SK-N-SH (cell line): ENCODE measurements around the gene SIL1.

Experiments
- CHD2 ChIP-seq: fragments of 150-350 bp; IDR thresholded peaks from 2 replicates; pipeline ENCODE4 v1.6.1; 2018; ENCODE audit warnings: low read length; ENCODE audit not compliant: partially characterized antibody
- EP300 ChIP-seq, 2 experiments: IDR thresholded peaks; 2 replicates each; pipeline versions ENCODE4 v1.4.0 to v1.6.1; 2012; ENCODE audit warnings: borderline replicate concordance in 1 of 2, low read depth in 1 of 2, low read length in 1 of 2
- GABPA ChIP-seq: IDR thresholded peaks from 2 replicates; pipeline ENCODE4 v1.4.0; 2012; ENCODE audit warnings: low read depth, mild to moderate bottlenecking
- MXI1 ChIP-seq: IDR thresholded peaks from 2 replicates; pipeline ENCODE4 v1.6.1; 2012; ENCODE audit warnings: mild to moderate bottlenecking, low read depth, low read length, improper control_type of control experiment
- NFIC ChIP-seq: IDR thresholded peaks from 2 replicates; pipeline ENCODE4 v1.4.0; 2012; ENCODE audit warnings: borderline replicate concordance
- NRF1 ChIP-seq: IDR thresholded peaks from 2 replicates; pipeline ENCODE4 v1.6.1; 2012; ENCODE audit warnings: low read depth, mild to moderate bottlenecking, low read length
- RAD21 ChIP-seq: IDR thresholded peaks from 2 replicates; pipeline ENCODE4 v1.6.1; 2012; ENCODE audit warnings: mild to moderate bottlenecking, low read length
- RFX5 ChIP-seq: IDR thresholded peaks from 2 replicates; pipeline ENCODE4 v1.6.1; 2012; ENCODE audit warnings: mild to moderate bottlenecking, improper control_type of control experiment, low read length
- SMC3 ChIP-seq: IDR thresholded peaks from 2 replicates; pipeline ENCODE4 v1.6.1; 2012; ENCODE audit warnings: low read depth, low read length, improper control_type of control experiment
- TAF1 ChIP-seq: IDR thresholded peaks from 2 replicates; pipeline ENCODE4 v1.6.1; 2012; ENCODE audit warnings: low read depth, mild to moderate bottlenecking, low read length, moderate library complexity, borderline replicate concordance
- YY1 ChIP-seq: IDR thresholded peaks from 2 replicates; pipeline ENCODE4 v1.4.0; 2012; ENCODE audit warnings: low read depth, mild to moderate bottlenecking
- TF ChIP-seq, protein P1 (sequence below): fragments of 200-600 bp; sonication (generic); IDR thresholded peaks from 2 replicates; pipeline ENCODE4 v1.6.1; 2017; ENCODE audit warnings: antibody characterized with exemption, mild to moderate bottlenecking, moderate library complexity
- TF ChIP-seq, protein P2 (sequence below): IDR thresholded peaks from 2 replicates; pipeline ENCODE4; 2012
- TF ChIP-seq, protein P3 (sequence below): IDR thresholded peaks from 2 replicates; pipeline ENCODE4 v1.6.1; 2012; ENCODE audit warnings: mild to moderate bottlenecking, low read depth, low read length, moderate library complexity

DNA sequence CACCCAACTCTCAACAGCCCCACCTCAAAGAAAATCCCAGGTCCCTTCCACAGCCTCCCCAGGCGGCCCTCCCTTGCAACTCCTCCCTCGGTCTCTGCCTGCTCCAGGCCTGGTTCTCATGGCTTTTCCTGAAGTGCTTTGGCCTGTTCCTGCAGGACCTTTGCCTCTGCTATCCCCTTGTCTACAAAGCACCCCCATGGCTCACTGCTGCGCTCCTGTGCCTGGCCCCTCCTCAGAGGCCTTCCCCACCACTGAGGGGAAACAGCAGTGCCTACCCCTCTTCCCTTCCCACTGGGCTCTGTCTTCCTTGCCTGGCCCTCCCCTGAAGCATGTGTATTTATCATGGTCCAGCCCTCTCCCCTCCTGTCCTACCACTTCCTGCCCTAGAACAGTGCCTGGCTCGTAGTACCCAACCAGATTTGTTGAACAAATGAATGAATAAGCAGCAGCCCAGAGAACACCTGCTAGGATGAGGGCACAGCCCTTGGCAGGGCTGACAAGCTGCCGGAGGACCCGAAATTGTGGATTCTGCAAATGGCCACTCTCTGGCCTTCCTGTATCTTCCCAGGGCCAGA, 254.5 kb downstream of the SIL1 start:
- no peak for TF ChIP-seq SMC3
- TF ChIP-seq, protein P1, sequence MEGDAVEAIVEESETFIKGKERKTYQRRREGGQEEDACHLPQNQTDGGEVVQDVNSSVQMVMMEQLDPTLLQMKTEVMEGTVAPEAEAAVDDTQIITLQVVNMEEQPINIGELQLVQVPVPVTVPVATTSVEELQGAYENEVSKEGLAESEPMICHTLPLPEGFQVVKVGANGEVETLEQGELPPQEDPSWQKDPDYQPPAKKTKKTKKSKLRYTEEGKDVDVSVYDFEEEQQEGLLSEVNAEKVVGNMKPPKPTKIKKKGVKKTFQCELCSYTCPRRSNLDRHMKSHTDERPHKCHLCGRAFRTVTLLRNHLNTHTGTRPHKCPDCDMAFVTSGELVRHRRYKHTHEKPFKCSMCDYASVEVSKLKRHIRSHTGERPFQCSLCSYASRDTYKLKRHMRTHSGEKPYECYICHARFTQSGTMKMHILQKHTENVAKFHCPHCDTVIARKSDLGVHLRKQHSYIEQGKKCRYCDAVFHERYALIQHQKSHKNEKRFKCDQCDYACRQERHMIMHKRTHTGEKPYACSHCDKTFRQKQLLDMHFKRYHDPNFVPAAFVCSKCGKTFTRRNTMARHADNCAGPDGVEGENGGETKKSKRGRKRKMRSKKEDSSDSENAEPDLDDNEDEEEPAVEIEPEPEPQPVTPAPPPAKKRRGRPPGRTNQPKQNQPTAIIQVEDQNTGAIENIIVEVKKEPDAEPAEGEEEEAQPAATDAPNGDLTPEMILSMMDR: no peak
- no peak for TF ChIP-seq YY1
- TF ChIP-seq NRF1: no peak
- TF ChIP-seq MXI1: no peak
- TF ChIP-seq RFX5: no peak
- no peak for TF ChIP-seq NFIC
- no peak for TF ChIP-seq TAF1
- TF ChIP-seq, protein P2, sequence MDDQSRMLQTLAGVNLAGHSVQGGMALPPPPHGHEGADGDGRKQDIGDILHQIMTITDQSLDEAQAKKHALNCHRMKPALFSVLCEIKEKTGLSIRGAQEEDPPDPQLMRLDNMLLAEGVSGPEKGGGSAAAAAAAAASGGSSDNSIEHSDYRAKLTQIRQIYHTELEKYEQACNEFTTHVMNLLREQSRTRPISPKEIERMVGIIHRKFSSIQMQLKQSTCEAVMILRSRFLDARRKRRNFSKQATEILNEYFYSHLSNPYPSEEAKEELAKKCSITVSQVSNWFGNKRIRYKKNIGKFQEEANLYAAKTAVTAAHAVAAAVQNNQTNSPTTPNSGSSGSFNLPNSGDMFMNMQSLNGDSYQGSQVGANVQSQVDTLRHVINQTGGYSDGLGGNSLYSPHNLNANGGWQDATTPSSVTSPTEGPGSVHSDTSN: no peak
- TF ChIP-seq GABPA: no peak
- TF ChIP-seq CHD2: no peak
- no peak for TF ChIP-seq EP300 (IDR thresholded peaks at IDR 0.05; ENCODE audit: borderline replicate concordance in 1 of 2, low read depth in 1 of 2, low read length in 1 of 2)
- TF ChIP-seq, protein P3, sequence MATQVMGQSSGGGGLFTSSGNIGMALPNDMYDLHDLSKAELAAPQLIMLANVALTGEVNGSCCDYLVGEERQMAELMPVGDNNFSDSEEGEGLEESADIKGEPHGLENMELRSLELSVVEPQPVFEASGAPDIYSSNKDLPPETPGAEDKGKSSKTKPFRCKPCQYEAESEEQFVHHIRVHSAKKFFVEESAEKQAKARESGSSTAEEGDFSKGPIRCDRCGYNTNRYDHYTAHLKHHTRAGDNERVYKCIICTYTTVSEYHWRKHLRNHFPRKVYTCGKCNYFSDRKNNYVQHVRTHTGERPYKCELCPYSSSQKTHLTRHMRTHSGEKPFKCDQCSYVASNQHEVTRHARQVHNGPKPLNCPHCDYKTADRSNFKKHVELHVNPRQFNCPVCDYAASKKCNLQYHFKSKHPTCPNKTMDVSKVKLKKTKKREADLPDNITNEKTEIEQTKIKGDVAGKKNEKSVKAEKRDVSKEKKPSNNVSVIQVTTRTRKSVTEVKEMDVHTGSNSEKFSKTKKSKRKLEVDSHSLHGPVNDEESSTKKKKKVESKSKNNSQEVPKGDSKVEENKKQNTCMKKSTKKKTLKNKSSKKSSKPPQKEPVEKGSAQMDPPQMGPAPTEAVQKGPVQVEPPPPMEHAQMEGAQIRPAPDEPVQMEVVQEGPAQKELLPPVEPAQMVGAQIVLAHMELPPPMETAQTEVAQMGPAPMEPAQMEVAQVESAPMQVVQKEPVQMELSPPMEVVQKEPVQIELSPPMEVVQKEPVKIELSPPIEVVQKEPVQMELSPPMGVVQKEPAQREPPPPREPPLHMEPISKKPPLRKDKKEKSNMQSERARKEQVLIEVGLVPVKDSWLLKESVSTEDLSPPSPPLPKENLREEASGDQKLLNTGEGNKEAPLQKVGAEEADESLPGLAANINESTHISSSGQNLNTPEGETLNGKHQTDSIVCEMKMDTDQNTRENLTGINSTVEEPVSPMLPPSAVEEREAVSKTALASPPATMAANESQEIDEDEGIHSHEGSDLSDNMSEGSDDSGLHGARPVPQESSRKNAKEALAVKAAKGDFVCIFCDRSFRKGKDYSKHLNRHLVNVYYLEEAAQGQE: no peak
- no peak for TF ChIP-seq RAD21
